Type B pancreatic cell (in vitro differentiated cells): ENCODE results near the gene PRKCZ. TPM values are rescaled to one million over a fixed set of nuclear protein-coding genes. Genes with fewer than 3 reads are reported as not detected.
"Not testable (repeated sequence)": the region's sequence is repeated elsewhere in the genome, so short reads cannot be mapped to it uniquely, and the experiment has no call there.

Source experiments
- DNase-seq: peaks from one replicate; pipeline ENCODE4 v3.0.0; 2021; ENCODE audit warnings: mixed read lengths; ENCODE audit not compliant: unreplicated experiment; ENCODE audit errors: extremely low spot score
- H3K27ac Mint-ChIP-seq: 2 replicates; pipeline ENCODE4 v1.8.0; 2021; ENCODE audit warnings: mild to moderate bottlenecking, mixed read lengths
- H3K27me3 Mint-ChIP-seq: 2 replicates; pipeline ENCODE4 v1.8.0; 2021; ENCODE audit warnings: mixed read lengths
- H3K36me3 Mint-ChIP-seq: 2 replicates; pipeline ENCODE4 v1.8.0; 2021; ENCODE audit warnings: mixed read lengths
- H3K4me1 Mint-ChIP-seq: one replicate; pipeline ENCODE4 v1.8.0; 2021; ENCODE audit warnings: mixed read lengths; ENCODE audit not compliant: unreplicated experiment
- H3K4me3 Mint-ChIP-seq: 2 replicates; pipeline ENCODE4 v1.8.0; 2021; ENCODE audit warnings: mild to moderate bottlenecking, mixed read lengths
- H3K9me3 Mint-ChIP-seq: 2 replicates; pipeline ENCODE4 v1.8.0; 2021; ENCODE audit warnings: mixed read lengths
- total RNA-seq: library from RNA; stranded (reverse); gene quantifications from 2 replicates; pipeline ENCODE4 v1.2.1, GENCODE V29; 2021; ENCODE audit warnings: low replicate concordance
- TF ChIP-seq, protein P1 (sequence below): fragments of 200-600 bp; sonication (generic); conservative IDR thresholded peaks from 2 replicates; pipeline ENCODE4 v1.5.0; 2021; ENCODE audit warnings: antibody characterized with exemption, mild to moderate bottlenecking

The PRKCZ gene
- total RNA-seq, 1 donor from 2014 or later = 33.2 TPM

DNA sequence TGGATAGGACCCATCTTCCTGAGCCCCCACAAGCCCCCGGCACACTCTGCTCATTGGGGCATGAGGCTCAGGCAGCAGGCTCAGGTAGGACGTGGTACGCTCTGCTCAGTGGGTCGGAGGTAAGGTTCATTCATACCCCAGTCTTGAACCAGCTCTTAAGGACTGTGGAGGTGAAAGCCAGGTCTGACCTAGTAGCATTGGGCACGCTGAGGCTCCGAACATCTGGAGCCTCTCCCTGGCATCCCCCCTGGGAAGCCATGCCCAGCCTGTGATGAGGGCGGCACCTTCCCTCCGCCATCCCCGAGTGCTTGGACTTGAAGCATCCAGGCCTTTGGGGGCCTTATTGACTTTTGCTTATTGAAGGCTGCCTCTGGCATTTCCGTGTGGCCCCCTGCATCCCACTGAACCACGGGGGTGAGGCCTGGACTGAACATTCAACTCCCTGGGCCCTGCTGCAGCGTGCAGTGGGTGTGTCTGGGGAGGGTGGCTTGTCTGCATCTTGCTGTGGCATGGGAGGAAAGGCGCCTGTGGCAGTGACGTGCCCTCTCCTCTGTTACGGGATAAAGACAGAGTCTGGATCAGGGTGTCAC lies 94.4 kb downstream of the PRKCZ start:
- TF ChIP-seq, protein P1, sequence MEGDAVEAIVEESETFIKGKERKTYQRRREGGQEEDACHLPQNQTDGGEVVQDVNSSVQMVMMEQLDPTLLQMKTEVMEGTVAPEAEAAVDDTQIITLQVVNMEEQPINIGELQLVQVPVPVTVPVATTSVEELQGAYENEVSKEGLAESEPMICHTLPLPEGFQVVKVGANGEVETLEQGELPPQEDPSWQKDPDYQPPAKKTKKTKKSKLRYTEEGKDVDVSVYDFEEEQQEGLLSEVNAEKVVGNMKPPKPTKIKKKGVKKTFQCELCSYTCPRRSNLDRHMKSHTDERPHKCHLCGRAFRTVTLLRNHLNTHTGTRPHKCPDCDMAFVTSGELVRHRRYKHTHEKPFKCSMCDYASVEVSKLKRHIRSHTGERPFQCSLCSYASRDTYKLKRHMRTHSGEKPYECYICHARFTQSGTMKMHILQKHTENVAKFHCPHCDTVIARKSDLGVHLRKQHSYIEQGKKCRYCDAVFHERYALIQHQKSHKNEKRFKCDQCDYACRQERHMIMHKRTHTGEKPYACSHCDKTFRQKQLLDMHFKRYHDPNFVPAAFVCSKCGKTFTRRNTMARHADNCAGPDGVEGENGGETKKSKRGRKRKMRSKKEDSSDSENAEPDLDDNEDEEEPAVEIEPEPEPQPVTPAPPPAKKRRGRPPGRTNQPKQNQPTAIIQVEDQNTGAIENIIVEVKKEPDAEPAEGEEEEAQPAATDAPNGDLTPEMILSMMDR = no peak
- Mint-ChIP-seq H3K9me3 (no peaks in the 10 kb centered on the region), H3K27ac (no peak overlapping the region), H3K36me3 (peaks cover 6% of the 10 kb centered on the region), H3K27me3 (no peaks in the 10 kb centered on the region), H3K4me1 (peaks cover 6% of the 10 kb centered on the region), H3K4me3 (no peak overlapping the region)
- DNase-seq = no peak

DNA sequence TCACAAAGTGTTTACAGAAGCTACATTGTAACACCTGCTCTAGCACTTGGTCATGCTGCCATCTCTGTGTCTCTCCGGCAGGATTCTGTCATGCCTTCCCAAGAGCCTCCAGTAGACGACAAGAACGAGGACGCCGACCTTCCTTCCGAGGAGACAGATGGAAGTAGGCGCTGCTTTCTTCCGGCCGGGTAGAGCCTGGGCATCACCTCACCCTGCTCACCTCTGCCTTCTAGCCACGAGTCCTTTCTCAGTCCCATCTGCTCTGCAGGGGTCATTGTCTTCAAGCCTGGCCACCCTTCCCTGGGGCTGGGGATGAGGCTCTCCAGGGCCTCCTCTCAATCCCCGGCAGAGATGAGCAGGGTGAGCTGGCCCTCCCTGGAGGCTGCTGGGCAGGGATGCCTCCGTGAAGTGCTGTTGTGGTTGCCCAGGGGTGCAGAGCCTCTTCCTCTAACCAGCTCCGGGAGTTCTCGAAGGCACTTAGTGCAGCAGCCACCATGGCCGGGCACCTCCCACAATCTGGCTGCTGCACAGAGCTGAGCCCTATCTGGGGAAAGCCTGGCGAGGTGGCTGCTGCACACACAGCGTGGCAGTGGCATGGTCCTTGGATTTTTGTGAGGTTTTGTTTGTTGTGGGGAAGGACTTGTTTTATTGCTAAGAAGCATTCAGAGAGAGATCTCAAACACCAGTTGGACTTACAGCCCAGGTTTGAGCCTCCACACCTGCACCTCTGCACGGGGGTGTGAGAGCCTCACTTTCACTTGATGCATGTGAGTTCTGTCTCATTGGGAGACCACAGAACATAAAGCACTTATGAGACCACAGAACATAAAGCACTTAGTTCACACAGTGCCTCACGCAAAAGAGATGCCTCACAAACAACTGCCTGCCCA lies 96.0 kb downstream of the PRKCZ start:
- Mint-ChIP-seq H3K9me3 (no peaks in the 10 kb centered on the region), H3K27ac (no peak overlapping the region), H3K36me3 (no peaks in the 10 kb centered on the region), H3K27me3 (no peaks in the 10 kb centered on the region), H3K4me3 (no peak overlapping the region), H3K4me1 (no peaks in the 10 kb centered on the region)
- TF ChIP-seq, protein P1 = no peak
- DNase-seq = no peak

DNA sequence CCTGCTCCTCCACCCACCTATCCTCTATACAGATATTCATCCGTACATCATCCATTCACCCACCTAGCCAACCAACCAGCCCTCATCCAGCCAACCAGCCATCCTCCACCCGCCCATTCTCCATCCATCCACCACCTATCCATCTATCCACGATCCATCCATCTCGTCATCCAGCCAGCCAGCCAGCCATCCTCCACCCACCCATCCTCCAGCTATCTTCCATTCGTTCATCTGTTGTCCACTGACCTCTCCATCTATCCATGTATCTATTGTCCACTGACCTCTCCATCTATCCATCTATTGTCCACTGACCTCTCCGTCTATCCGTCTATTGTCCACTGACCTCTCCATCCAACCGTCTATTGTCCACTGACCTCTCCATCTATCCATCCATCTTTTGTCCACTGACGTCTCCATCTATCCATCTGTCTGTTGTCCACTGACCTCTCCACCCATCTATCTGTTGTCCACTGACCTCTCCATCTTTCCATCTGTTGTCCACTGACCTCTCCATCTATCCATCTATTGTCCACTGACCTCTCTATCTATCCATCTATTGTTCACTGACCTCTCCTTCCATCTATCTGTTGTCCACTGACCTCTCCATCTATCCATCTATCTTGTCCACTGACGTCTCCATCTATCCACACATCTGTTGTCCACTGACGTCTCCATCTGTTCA lies 96.8 kb downstream of the PRKCZ start:
- no peaks in the 10 kb centered on the region for H3K27me3 Mint-ChIP-seq
- H3K36me3 Mint-ChIP-seq = no peaks in the 10 kb centered on the region
- TF ChIP-seq, protein P1 = no peak
- no peaks in the 10 kb centered on the region for H3K9me3 Mint-ChIP-seq
- H3K4me3 Mint-ChIP-seq = no peak overlapping the region
- H3K27ac Mint-ChIP-seq = no peak overlapping the region
- H3K4me1 Mint-ChIP-seq = no peaks in the 10 kb centered on the region
- no peak for DNase-seq

DNA sequence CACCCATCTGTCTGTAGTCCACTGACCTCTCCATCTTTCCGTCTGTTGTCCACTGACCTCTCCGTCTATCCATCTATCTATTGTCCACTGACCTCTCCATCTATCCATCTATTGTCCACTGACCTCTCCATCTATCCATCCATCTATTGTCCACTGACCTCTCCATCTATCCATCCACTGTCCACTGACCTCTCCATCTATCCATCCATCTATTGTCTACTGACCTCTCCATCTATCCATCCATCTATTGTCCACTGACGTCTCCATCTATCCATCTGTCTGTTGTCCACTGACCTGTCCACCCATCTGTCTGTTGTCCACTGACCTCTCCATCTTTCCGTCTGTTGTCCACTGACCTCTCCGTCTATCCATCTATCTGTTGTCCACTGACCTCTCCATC lies 97.7 kb downstream of the PRKCZ start:
- H3K27me3 Mint-ChIP-seq, H3K4me1 Mint-ChIP-seq, H3K36me3 Mint-ChIP-seq, H3K27ac Mint-ChIP-seq, DNase-seq, H3K9me3 Mint-ChIP-seq, H3K4me3 Mint-ChIP-seq: not testable (repeated sequence)

DNA sequence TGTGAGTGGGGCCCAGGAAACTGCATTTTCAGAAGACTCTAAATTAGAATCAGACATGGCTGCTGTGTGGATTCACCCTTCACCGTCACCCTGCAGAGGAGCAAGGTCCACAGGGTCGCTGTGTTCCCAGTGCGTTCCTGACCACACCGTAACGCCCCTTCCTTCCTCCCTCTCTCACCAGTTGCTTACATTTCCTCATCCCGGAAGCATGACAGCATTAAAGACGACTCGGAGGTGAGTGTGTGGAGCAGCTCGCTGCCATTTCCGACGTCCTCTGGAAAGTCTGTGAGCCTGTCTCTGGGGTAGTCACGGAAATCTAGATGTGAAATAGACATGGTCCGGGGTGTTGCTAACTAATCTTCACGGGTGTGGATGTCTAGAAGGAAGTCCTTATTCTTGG lies 98.5 kb downstream of the PRKCZ start:
- TF ChIP-seq, protein P1 = no peak
- no peaks in the 10 kb centered on the region for H3K27me3 Mint-ChIP-seq
- no peak overlapping the region for H3K4me3 Mint-ChIP-seq
- no peak overlapping the region for H3K27ac Mint-ChIP-seq
- H3K4me1 Mint-ChIP-seq = no peaks in the 10 kb centered on the region
- H3K9me3 Mint-ChIP-seq = no peaks in the 10 kb centered on the region
- DNase-seq = no peak
- no peaks in the 10 kb centered on the region for H3K36me3 Mint-ChIP-seq

DNA sequence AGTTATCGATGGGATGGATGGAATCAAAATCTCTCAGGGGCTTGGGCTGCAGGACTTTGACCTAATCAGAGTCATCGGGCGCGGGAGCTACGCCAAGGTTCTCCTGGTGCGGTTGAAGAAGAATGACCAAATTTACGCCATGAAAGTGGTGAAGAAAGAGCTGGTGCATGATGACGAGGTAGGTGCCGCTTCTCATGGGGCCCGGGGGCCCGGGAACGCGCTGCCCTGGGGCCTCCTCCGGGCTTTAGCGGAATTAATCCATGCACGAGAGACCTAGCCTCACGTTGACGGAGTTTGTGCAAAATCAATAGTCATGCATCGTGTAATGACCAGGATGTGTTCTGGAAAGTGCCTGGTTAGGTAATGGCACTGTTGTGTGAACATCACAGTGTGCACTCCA lies 100.6 kb downstream of the PRKCZ start:
- Mint-ChIP-seq H3K27ac (no peak overlapping the region), H3K36me3 (peaks cover 7% of the 10 kb centered on the region), H3K9me3 (peaks cover 6% of the 10 kb centered on the region), H3K4me1 (no peaks in the 10 kb centered on the region), H3K4me3 (no peak overlapping the region), H3K27me3 (no peaks in the 10 kb centered on the region)
- TF ChIP-seq, protein P1 = no peak
- no peak for DNase-seq
